Neutrophil (primary cell): ENCODE results near the gene ASPRV1.
"Not testable (repeated sequence)": the region's sequence is repeated elsewhere in the genome, so short reads cannot be mapped to it uniquely, and the experiment has no call there.

Source experiments
- H3K27ac ChIP-seq: fragments of 200-600 bp; sonication (generic); 2 replicates; pipeline ENCODE4 v1.5.1; 2016; ENCODE audit warnings: mild to moderate bottlenecking, moderate library complexity
- H3K27me3 ChIP-seq: fragments of 200-600 bp; sonication (generic); 2 replicates; pipeline ENCODE4 v1.6.0; 2016; ENCODE audit warnings: mild to moderate bottlenecking
- H3K36me3 ChIP-seq: fragments of 200-600 bp; sonication (generic); 2 replicates; pipeline ENCODE4 v1.5.1; 2017
- H3K4me1 ChIP-seq, 2 experiments: fragments of 200-600 bp in 1 of 2; sonication (generic) in 1 of 2; 1 replicate in 1 of 2; 2 replicates in 1 of 2; pipeline versions ENCODE4 v1.5.1 to v1.6.1; 2013 to 2016; ENCODE audit warnings: low read depth in 1 of 2, low read length in 1 of 2, mild to moderate bottlenecking in 1 of 2, moderate library complexity in 1 of 2; ENCODE audit not compliant: control insufficient read depth in 1 of 2, insufficient read depth in 1 of 2
- H3K4me3 ChIP-seq, 2 experiments: fragments of 200-600 bp in 1 of 2; sonication (generic) in 1 of 2; 1 replicate in 1 of 2; 2 replicates in 1 of 2; pipeline ENCODE4 v1.5.1; 2013 to 2016; ENCODE audit warnings: low read depth in 1 of 2, low read length in 1 of 2, mild to moderate bottlenecking in 1 of 2, moderate library complexity in 1 of 2
- H3K9me3 ChIP-seq: fragments of 200-600 bp; sonication (generic); 2 replicates; pipeline ENCODE4 v1.5.1; 2016
- TF ChIP-seq, protein P1 (sequence below): fragments of 200-600 bp; sonication (generic); IDR thresholded peaks from 2 replicates; pipeline ENCODE4 v1.5.1; 2016; ENCODE audit warnings: antibody characterized with exemption

ASPRV1 gene

DNA sequence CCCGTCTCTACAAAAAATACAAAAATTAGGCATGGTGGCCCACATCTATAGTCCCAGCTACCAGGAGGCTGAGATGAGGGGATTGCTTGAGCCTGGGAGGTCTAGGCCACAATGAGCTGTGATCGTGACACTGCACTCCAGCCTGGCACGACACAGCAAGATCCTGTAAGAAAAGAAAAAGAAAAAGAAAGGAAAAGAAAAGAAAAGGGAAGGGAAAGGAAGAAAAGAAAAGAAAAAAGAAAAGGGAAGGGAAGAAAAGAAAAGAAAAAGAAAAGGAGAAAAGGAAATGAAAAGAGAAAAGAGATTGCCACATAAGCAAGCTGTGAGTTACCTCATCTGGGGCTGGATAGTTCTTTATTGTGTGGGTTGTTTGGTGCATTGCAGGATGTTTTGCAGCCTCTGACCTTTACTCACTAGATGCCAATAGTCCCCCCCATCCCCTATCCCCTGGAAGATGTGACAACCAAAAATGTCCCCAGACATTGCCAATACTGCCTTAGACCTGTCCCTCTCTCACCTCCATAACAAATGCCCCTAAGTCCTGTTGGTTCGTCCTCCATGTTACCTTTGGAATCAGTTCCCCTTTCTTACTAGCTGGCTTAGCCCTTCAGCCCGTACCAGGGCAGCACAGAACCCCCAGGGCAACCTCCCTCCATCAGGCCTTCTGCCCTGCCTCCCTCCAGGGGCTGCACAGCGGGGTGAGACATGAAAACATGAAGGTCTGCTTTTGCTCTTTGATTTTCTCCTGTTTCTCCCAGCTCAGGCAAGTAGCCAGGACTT, 8.9 kb downstream of the ASPRV1 start:
- TF ChIP-seq, protein P1, sequence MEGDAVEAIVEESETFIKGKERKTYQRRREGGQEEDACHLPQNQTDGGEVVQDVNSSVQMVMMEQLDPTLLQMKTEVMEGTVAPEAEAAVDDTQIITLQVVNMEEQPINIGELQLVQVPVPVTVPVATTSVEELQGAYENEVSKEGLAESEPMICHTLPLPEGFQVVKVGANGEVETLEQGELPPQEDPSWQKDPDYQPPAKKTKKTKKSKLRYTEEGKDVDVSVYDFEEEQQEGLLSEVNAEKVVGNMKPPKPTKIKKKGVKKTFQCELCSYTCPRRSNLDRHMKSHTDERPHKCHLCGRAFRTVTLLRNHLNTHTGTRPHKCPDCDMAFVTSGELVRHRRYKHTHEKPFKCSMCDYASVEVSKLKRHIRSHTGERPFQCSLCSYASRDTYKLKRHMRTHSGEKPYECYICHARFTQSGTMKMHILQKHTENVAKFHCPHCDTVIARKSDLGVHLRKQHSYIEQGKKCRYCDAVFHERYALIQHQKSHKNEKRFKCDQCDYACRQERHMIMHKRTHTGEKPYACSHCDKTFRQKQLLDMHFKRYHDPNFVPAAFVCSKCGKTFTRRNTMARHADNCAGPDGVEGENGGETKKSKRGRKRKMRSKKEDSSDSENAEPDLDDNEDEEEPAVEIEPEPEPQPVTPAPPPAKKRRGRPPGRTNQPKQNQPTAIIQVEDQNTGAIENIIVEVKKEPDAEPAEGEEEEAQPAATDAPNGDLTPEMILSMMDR, result peak; percentile 6
- H3K4me3 ChIP-seq, result peak overlapping the region; percentile 2 to 38

DNA sequence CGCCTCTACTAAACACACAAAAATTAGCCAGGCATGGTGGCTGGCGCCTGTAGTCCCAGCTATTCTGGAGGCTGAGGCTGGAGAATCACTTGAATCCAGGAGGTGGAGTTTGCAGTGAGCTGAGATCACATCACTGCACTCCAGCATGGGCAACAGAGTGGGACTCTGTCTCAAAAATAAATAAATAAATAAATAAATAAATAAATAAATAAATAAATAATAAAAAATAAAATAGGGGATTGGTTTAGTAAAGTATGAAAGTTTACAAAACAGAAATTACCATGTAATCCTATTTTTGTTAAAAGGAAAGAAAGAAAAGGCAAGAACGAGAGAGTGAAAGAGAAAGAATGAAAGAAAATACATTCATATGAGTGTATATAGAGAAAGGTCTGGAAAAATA, 10.8 kb downstream of the ASPRV1 start:
- Histone ChIP-seq H3K27ac (peak overlapping the region; percentile 99), H3K4me1 (peaks cover 91 to 97% of the 10 kb centered on the region in 2 experiments)
- not testable (repeated sequence) for H3K36me3 ChIP-seq, H3K4me3 ChIP-seq, H3K27me3 ChIP-seq, H3K9me3 ChIP-seq

More for the DNA sequence above, 8.9 kb downstream of the ASPRV1 start:
- peak overlapping the region; percentile 95 for H3K27ac ChIP-seq
- peaks cover 91 to 97% of the 10 kb centered on the region in 2 experiments for H3K4me1 ChIP-seq
- no peaks in the 10 kb centered on the region for H3K27me3 ChIP-seq
- H3K36me3 ChIP-seq, result no peaks in the 10 kb centered on the region
- no peaks in the 10 kb centered on the region for H3K9me3 ChIP-seq

DNA sequence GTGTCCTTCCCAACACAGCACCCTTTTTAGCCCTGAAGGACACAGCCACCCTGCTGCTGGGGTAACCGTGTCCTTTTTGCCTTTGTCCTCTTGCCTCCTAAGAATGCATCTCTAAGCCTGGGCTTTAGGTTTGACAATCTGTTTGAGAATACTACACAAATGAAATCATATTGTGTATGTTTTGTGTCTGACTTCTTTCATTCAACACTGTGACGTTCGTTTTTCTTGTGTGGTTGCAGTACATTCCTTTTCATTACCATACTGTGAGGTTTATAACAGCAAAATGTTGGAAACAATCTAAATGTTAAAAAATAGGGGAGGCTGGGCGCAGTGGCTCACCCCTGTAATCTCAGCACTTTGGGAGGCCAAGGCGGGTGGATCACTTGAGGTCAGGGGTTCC, 11.2 kb downstream of the ASPRV1 start:
- Histone ChIP-seq H3K36me3 (no peaks in the 10 kb centered on the region), H3K4me3 (no peak overlapping the region), H3K9me3 (no peaks in the 10 kb centered on the region), H3K27me3 (no peaks in the 10 kb centered on the region), H3K4me1 (peaks cover 91 to 97% of the 10 kb centered on the region in 2 experiments), H3K27ac (peak overlapping the region; percentile 99)
- TF ChIP-seq, protein P1, result no peak

DNA sequence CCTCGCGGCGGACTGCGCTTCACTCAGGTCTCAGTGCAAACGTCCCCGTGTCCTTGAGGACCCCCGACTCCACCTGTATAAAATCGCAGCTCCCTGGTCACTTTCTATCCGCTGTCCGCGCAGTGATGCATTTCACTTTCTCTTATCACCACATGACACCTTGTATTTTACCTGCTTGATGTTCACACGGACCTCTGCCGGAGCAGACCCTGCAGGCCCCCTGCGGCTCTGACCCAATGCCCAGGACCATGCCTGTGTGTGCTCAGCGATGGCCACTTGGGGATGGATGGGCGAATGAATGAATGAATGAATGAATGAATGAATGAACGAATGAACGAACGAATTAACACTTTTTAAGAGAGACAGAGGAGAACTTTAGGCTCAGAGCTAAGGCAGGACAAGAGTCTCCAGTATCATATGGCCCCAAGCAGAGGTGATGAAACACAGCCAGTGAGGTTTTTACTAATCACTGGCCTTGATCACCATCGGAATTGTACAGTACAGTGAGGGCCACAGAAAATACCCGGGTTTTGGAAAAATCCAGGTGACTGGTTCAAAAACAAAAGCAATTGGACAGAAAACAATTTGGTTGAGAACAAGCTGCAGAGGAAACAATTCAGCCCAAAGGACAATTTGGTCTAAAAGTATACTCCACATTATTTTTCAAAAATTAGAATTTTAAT, 12.3 kb downstream of the ASPRV1 start:
- Histone ChIP-seq H3K27me3 (no peaks in the 10 kb centered on the region), H3K4me3 (peak overlapping the region; percentile 20 to 45), H3K4me1 (peaks cover 91 to 97% of the 10 kb centered on the region in 2 experiments), H3K36me3 (peaks cover 8% of the 10 kb centered on the region), H3K9me3 (no peaks in the 10 kb centered on the region), H3K27ac (peak overlapping the region; percentile 99)
- TF ChIP-seq, protein P1, result no peak

DNA sequence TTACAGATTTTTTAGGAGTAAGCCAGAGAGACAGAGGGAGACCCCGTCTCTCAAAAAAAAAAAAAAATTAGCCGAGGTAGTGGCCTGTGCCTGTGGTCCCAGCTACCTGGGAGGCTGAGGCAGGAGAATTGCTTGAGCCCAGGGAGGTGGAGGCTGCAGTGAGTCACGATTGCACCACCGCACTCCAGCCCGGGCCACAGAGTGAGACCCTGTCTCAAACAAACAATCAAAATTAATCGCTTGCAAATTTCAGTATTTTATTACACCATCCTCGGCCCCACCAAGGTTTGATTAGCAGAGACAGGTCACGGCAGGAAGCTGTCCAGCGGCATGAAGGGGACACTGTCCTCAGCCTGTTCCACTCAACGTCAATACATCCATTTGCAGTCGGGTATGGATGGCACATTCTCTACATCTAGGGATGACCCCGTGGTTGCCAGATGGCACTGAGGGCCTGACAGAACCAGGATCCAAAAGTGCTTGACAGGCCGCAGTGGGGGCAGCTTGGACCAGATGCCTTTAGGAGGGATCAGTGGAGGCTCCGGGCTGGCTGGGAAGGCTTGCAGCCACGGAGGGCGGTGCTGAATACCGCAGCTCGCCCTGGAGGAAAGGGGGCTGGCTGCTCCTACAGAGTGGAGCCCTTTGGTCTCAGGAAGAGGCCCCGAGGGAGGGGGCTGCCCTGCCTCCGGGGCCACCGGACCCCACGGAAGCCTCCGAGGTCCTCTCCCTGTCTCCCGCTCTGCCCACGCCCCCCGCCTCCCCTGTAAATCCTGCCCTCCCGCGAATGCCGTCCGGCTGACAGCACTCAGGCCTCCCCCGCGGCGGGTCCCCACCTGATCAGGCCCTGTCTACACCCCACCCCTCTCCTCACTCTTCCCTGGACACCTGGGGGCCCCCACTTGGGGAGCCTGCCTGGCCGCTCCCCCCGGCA, 13.1 kb downstream of the ASPRV1 start:
- no peaks in the 10 kb centered on the region for H3K9me3 ChIP-seq
- peak overlapping the region; percentile 44 to 45 for H3K4me3 ChIP-seq
- peaks cover 91 to 97% of the 10 kb centered on the region in 2 experiments for H3K4me1 ChIP-seq
- H3K27ac ChIP-seq, result peak overlapping the region; percentile 99
- H3K36me3 ChIP-seq, result peaks cover 16% of the 10 kb centered on the region
- TF ChIP-seq, protein P1, result no peak
- H3K27me3 ChIP-seq, result no peaks in the 10 kb centered on the region
